ENCODE measurements around the gene DCXR. TPM values are rescaled to one million over a fixed set of nuclear protein-coding genes. Genes with fewer than 3 reads are reported as not detected.

Gene DCXR
- total and polyA plus RNA-seq, 2 experiments from 2014 or later = 70.2 to 75.8 TPM

DNA sequence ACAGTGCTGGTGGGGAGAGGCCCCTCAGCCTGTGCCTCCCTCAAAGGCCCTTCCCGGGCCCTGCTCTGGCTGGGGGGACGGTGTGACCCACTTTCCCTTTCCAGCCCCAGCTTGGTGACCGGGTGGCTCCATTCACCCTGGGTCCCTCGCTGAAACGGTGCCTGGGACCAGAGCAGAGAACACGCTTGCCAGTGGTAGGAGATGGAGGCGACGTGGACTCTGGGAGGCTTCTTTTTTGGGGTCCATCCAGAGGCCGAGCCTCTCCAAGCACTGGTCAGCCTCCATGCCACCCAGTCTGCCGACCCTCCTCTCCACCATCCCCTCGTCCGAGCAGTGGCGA is 22.6 kb downstream of the DCXR start:
- H3K27ac ChIP-seq = no peak overlapping the region
- no peak for TF ChIP-seq EZH2 (IDR thresholded peaks at IDR 0.05; ENCODE audit: insufficient read depth, poor library complexity, severe bottlenecking)
- no peak for TF ChIP-seq EZH2phosphoT487 (IDR thresholded peaks at IDR 0.05; ENCODE audit: insufficient read depth, low read depth)
- H3K4me1 ChIP-seq (ENCODE audit: insufficient read depth) = no peaks in the 10 kb centered on the region
- H3K4me3 ChIP-seq = no peak overlapping the region
- no peaks in the 10 kb centered on the region for H3K79me2 ChIP-seq (ENCODE audit: insufficient read depth)
- H3K36me3 ChIP-seq (ENCODE audit: low read depth) = no peaks in the 10 kb centered on the region
- no peak for DNase-seq
- no peaks in the 10 kb centered on the region for H3K27me3 ChIP-seq (replicated peaks; ENCODE audit: insufficient read depth)
- H4K20me1 ChIP-seq (ENCODE audit: insufficient read depth) = no peaks in the 10 kb centered on the region
- no peaks in the 10 kb centered on the region for H3F3A ChIP-seq (ENCODE audit: insufficient read depth)
- H3K9me2 ChIP-seq (ENCODE audit: insufficient read depth) = no peaks in the 10 kb centered on the region
- no peak overlapping the region for H2AFZ ChIP-seq
- no peaks in the 10 kb centered on the region for H3K9me3 ChIP-seq (ENCODE audit: low read depth)
- H3K4me2 ChIP-seq (ENCODE audit: unreplicated experiment) = no peak overlapping the region
- in situ Hi-C loops (cut with MboI) = no loop called here
- H3K9ac ChIP-seq = no peak overlapping the region
- WGBS, 2 experiments (ENCODE audit: low coverage in 1 of 2, low lambda C conversion rate in 2 of 2, missing lambda C conversion rate in 2 of 2) = 73 to 91% methylated on average over 9 to 11 of the region's 13 CpGs

DNA sequence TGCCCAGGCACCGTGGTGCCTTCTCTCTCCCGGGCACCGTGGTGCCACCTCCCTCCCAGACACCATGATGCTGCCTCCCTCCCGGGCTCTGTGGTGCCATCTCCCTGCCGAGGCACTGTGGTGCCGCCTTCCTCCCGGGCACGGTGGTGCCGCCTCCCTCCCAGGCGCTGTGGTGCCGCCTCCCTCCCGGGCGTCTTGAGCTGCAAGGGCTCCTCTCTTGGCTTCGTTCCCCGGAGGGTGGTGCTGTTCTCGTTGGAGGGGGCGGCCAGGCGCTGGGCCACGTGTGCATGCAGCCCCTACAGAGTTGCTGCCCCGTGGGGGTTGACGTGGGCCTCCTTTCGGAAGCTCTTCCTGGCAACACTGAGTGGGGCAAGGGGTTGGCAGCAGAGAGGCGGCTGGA is 23.1 kb downstream of the DCXR start:
- Histone ChIP-seq H3K4me2 (ENCODE audit: unreplicated experiment) (no peak overlapping the region), H3K4me1 (ENCODE audit: insufficient read depth) (no peaks in the 10 kb centered on the region), H3K27ac (no peak overlapping the region), H3K9me2 (ENCODE audit: insufficient read depth) (no peaks in the 10 kb centered on the region), H3K4me3 (no peak overlapping the region), H3K79me2 (ENCODE audit: insufficient read depth) (no peaks in the 10 kb centered on the region), H2AFZ (no peak overlapping the region), H3K9me3 (ENCODE audit: low read depth) (no peaks in the 10 kb centered on the region), H4K20me1 (ENCODE audit: insufficient read depth) (no peaks in the 10 kb centered on the region), H3K36me3 (ENCODE audit: low read depth) (no peaks in the 10 kb centered on the region), H3F3A (ENCODE audit: insufficient read depth) (no peaks in the 10 kb centered on the region), H3K27me3 (replicated peaks; ENCODE audit: insufficient read depth) (no peaks in the 10 kb centered on the region), H3K9ac (no peak overlapping the region)
- 57 to 66% methylated on average over 21 to 23 of the region's 23 CpGs for WGBS, 2 experiments (ENCODE audit: low coverage in 1 of 2, low lambda C conversion rate in 2 of 2, missing lambda C conversion rate in 2 of 2)
- no peak for TF ChIP-seq EZH2 (IDR thresholded peaks at IDR 0.05; ENCODE audit: insufficient read depth, poor library complexity, severe bottlenecking)
- no peak for TF ChIP-seq EZH2phosphoT487 (IDR thresholded peaks at IDR 0.05; ENCODE audit: insufficient read depth, low read depth)
- in situ Hi-C loops (cut with MboI) = no loop called here
- DNase-seq = no peak

DNA sequence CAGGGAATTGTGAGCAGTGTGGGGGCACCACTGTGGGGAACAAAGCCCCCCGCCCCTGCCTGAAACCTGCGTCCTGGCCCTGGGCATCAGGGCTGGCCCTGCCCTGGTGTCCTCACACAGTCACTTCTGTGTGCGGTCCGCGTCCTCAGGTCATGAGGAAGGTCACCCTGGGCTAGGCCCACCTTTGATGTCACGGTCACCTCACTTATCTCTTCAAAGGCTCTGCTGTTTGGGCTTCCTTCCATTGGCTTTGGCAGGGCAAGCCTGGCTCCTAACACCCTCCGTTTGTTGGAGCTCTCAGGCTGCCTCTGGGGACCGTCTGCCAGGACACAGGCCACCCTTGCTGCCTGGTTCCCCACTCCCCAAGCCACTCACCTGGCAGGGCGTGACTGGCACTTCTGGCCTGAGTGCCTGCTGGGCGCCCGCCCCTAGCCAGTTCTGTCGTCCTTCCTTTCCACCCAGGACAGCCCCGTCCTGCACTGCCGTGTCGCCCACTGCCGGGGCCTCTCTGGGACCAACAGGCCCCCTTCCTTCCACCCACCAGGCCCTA is 23.6 kb downstream of the DCXR start:
- Histone ChIP-seq H3K27ac (no peak overlapping the region), H3K36me3 (ENCODE audit: low read depth) (no peaks in the 10 kb centered on the region), H3K4me3 (no peak overlapping the region), H3K27me3 (replicated peaks; ENCODE audit: insufficient read depth) (no peaks in the 10 kb centered on the region), H3K4me1 (ENCODE audit: insufficient read depth) (no peaks in the 10 kb centered on the region), H3K9ac (no peak overlapping the region), H3K79me2 (ENCODE audit: insufficient read depth) (no peaks in the 10 kb centered on the region), H4K20me1 (ENCODE audit: insufficient read depth) (no peaks in the 10 kb centered on the region), H2AFZ (no peak overlapping the region), H3F3A (ENCODE audit: insufficient read depth) (no peaks in the 10 kb centered on the region), H3K9me3 (ENCODE audit: low read depth) (no peaks in the 10 kb centered on the region), H3K4me2 (ENCODE audit: unreplicated experiment) (no peak overlapping the region), H3K9me2 (ENCODE audit: insufficient read depth) (no peaks in the 10 kb centered on the region)
- in situ Hi-C loops (cut with MboI) = no loop called here
- whole genome bisulfite sequencing, 2 experiments (ENCODE audit: low coverage in 1 of 2, low lambda C conversion rate in 2 of 2, missing lambda C conversion rate in 2 of 2) = 91 to 93% methylated on average over 13 to 16 of the region's 16 CpGs
- no peak for DNase-seq
- TF ChIP-seq EZH2phosphoT487 (IDR thresholded peaks at IDR 0.05; ENCODE audit: insufficient read depth, low read depth) = no peak
- TF ChIP-seq EZH2 (IDR thresholded peaks at IDR 0.05; ENCODE audit: insufficient read depth, poor library complexity, severe bottlenecking) = no peak

DNA sequence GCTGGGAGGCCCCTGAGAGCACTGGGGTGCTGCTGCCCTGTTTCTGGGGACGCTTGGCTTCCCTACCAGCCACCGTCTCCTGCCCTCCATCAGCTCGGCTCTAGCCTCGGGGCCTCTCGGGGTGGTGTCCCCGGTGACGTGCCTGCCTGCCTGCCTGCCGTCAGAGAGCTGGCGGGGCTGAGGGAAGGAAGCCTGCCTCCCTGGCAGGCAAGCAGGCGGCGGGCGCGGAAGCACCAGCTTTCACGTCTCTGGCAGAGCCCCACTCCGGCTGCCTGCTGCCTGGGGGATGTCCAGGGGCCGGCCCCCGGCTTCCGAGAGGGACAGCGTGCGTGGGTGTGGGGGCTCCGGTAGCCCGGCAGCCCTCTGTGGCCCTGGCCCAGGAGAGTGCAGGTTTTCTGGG is 24.2 kb downstream of the DCXR start:
- Histone ChIP-seq H3K4me1 (ENCODE audit: insufficient read depth) (no peaks in the 10 kb centered on the region), H3K9me3 (ENCODE audit: low read depth) (no peaks in the 10 kb centered on the region), H3K9me2 (ENCODE audit: insufficient read depth) (no peaks in the 10 kb centered on the region), H2AFZ (no peak overlapping the region), H3K27me3 (replicated peaks; ENCODE audit: insufficient read depth) (no peaks in the 10 kb centered on the region), H3K27ac (no peak overlapping the region), H3K79me2 (ENCODE audit: insufficient read depth) (no peaks in the 10 kb centered on the region), H3K36me3 (ENCODE audit: low read depth) (no peaks in the 10 kb centered on the region), H3K4me3 (no peak overlapping the region), H4K20me1 (ENCODE audit: insufficient read depth) (no peaks in the 10 kb centered on the region), H3K9ac (no peak overlapping the region), H3F3A (ENCODE audit: insufficient read depth) (no peaks in the 10 kb centered on the region), H3K4me2 (ENCODE audit: unreplicated experiment) (no peak overlapping the region)
- 89 to 91% methylated on average over 12 to 22 of the region's 22 CpGs for WGBS, 2 experiments (ENCODE audit: low coverage in 1 of 2, low lambda C conversion rate in 2 of 2, missing lambda C conversion rate in 2 of 2)
- no peak for DNase-seq
- no peak for TF ChIP-seq EZH2 (IDR thresholded peaks at IDR 0.05; ENCODE audit: insufficient read depth, poor library complexity, severe bottlenecking)
- TF ChIP-seq EZH2phosphoT487 (IDR thresholded peaks at IDR 0.05; ENCODE audit: insufficient read depth, low read depth) = no peak
- in situ Hi-C loops (cut with MboI) = no loop called here
